ENCODE data around the gene TRPV5.

DNA sequence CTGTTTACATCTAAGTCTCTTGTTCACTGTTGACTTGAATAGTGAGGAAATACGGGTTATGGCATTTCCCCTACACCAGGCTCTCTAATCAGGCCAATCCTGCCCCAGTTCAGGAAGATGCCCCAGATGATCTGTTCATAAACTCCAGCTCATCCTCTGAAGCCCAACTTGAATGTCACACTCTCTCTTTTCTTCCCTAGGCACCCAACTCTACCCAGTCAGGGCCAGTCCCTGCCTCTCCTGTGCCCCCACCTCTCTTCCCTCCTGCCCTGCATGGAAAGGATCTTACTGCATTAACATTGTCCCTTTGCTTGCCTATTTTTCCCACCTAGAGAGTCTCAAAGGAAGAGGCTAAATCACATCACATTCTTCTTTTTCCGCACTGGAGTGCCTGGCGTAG lies 37.4 kb downstream of the TRPV5 start:
- TF ChIP-seq, protein P1, sequence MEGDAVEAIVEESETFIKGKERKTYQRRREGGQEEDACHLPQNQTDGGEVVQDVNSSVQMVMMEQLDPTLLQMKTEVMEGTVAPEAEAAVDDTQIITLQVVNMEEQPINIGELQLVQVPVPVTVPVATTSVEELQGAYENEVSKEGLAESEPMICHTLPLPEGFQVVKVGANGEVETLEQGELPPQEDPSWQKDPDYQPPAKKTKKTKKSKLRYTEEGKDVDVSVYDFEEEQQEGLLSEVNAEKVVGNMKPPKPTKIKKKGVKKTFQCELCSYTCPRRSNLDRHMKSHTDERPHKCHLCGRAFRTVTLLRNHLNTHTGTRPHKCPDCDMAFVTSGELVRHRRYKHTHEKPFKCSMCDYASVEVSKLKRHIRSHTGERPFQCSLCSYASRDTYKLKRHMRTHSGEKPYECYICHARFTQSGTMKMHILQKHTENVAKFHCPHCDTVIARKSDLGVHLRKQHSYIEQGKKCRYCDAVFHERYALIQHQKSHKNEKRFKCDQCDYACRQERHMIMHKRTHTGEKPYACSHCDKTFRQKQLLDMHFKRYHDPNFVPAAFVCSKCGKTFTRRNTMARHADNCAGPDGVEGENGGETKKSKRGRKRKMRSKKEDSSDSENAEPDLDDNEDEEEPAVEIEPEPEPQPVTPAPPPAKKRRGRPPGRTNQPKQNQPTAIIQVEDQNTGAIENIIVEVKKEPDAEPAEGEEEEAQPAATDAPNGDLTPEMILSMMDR (IDR thresholded peaks at IDR 0.05; ENCODE audit: poor library complexity): no peak
- TF ChIP-seq EZH2 (IDR thresholded peaks at IDR 0.05; ENCODE audit: borderline replicate concordance) (no peak), EZH2phosphoT487 (IDR thresholded peaks at IDR 0.05; ENCODE audit: low read depth, severe bottlenecking, unreplicated experiment) (no peak)

Data from hepatocyte (in vitro differentiated cells).